CD8-positive, alpha-beta memory T cell (primary cell): ENCODE data around the gene GAL3ST2. TPM values are rescaled to one million over a fixed set of nuclear protein-coding genes. Genes with fewer than 3 reads are reported as not detected.
"Not testable (repeated sequence)": the region's sequence is repeated elsewhere in the genome, so short reads cannot be mapped to it uniquely, and the experiment has no call there.

Experiments
- CTCF ChIA-PET: fragments of 350-600 bp; sonication (Branson Sonifier 250); formaldehyde crosslinking; loops from one replicate; lab custom pipeline; 2021; ENCODE audit warnings: antibody characterized with exemption; lab: Charles Lee
- POLR2A ChIA-PET: fragments of 350-600 bp; sonication (Branson Sonifier 250); formaldehyde crosslinking; loops from one replicate; lab custom pipeline; 2021; ENCODE audit warnings: antibody characterized with exemption; lab: Charles Lee
- DNase-seq, 5 donors: peaks; one replicate each; pipeline versions ENCODE4 v3.0.0 to v3.0.0-alpha.2; 2020 to 2022; ENCODE audit warnings: mixed read lengths in 1 of 5
- H3K27ac ChIP-seq: one replicate; pipeline ENCODE4 v1.7.0; 2013; ENCODE audit warnings: low read depth, mild to moderate bottlenecking, low read length, moderate library complexity
- H3K27me3 ChIP-seq: 2 replicates; pipeline ENCODE4 v1.7.0; 2013; ENCODE audit warnings: low read length, mild to moderate bottlenecking; ENCODE audit not compliant: insufficient read depth, poor library complexity, severe bottlenecking
- H3K36me3 ChIP-seq: 2 replicates; pipeline ENCODE4 v1.7.0; 2013; ENCODE audit warnings: mild to moderate bottlenecking, low read length, moderate library complexity; ENCODE audit not compliant: insufficient read depth
- H3K4me1 ChIP-seq: 2 replicates; pipeline ENCODE4 v1.7.0; 2013; ENCODE audit warnings: mild to moderate bottlenecking, low read length, moderate library complexity; ENCODE audit not compliant: insufficient read depth
- H3K4me3 ChIP-seq: 2 replicates; pipeline ENCODE4 v1.7.0; 2013; ENCODE audit warnings: mild to moderate bottlenecking, low read length
- H3K9me3 ChIP-seq: 2 replicates; pipeline ENCODE4 v1.7.0; 2013; ENCODE audit warnings: mild to moderate bottlenecking, low read length
- H3K27ac Mint-ChIP-seq, 8 donors: one replicate each; pipeline ENCODE4 v1.8.0; 2020 to 2021; ENCODE audit warnings: mixed read lengths in 8 of 8, mild to moderate bottlenecking in 6 of 8, inconsistent platforms in 3 of 8, moderate library complexity in 3 of 8
- H3K27me3 Mint-ChIP-seq, 2 donors: one replicate each; pipeline ENCODE4 v1.8.0; 2020 to 2021; ENCODE audit warnings: mixed read lengths in 2 of 2, mild to moderate bottlenecking in 1 of 2, moderate library complexity in 1 of 2
- H3K36me3 Mint-ChIP-seq, 3 donors: one replicate each; pipeline ENCODE4 v1.8.0; 2020 to 2021; ENCODE audit warnings: mixed read lengths in 3 of 3, inconsistent platforms in 1 of 3, mild to moderate bottlenecking in 1 of 3
- H3K4me1 Mint-ChIP-seq, 3 donors: one replicate each; pipeline ENCODE4 v1.8.0; 2020 to 2021; ENCODE audit warnings: mixed read lengths in 3 of 3, inconsistent platforms in 1 of 3, mild to moderate bottlenecking in 1 of 3
- H3K4me3 Mint-ChIP-seq, 7 donors: one replicate each; pipeline ENCODE4 v1.8.0; 2020 to 2021; ENCODE audit warnings: mixed read lengths in 7 of 7, mild to moderate bottlenecking in 6 of 7, moderate library complexity in 4 of 7, inconsistent platforms in 2 of 7
- H3K9me3 Mint-ChIP-seq, 5 donors: one replicate each; pipeline ENCODE4 v1.8.0; 2020 to 2022; ENCODE audit warnings: mixed read lengths in 5 of 5, mild to moderate bottlenecking in 3 of 5, moderate library complexity in 2 of 5, inconsistent platforms in 1 of 5
- polyA plus RNA-seq: library from polyadenylated mRNA; unstranded; fragments of 300-500 nt; fragmentation: Illumina TruSeq; gene quantifications from one replicate; pipeline ENCODE4 v1.2.3, GENCODE V29; 2021
- total RNA-seq, 2 experiments: library from RNA; stranded (reverse); gene quantifications; one replicate each; pipeline ENCODE4 v1.2.3, GENCODE V29; 2021

Gene GAL3ST2
- total and polyA plus RNA-seq, 3 experiments from 2014 or later = 0.16 TPM; not detected in 2

DNA sequence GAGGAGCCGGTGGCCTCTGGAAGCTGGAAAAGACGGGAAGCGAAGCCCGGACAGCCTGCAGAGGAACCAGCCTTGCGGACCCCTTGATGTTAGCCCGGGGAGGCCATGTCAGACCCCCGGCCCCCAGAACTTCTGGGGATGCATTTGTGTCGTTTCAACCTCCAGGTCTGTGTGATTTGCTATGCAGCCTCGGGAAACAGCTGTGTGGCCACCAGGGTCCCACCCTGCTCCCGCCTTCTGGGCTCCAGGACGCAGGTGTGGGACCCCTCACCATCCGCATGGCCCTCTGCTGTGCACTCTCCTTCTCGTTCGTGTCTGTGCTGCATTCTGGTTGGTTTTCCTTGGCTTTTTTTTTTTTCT lies 45.6 kb downstream of the GAL3ST2 start:
- CTCF ChIA-PET = no interaction called here

DNA sequence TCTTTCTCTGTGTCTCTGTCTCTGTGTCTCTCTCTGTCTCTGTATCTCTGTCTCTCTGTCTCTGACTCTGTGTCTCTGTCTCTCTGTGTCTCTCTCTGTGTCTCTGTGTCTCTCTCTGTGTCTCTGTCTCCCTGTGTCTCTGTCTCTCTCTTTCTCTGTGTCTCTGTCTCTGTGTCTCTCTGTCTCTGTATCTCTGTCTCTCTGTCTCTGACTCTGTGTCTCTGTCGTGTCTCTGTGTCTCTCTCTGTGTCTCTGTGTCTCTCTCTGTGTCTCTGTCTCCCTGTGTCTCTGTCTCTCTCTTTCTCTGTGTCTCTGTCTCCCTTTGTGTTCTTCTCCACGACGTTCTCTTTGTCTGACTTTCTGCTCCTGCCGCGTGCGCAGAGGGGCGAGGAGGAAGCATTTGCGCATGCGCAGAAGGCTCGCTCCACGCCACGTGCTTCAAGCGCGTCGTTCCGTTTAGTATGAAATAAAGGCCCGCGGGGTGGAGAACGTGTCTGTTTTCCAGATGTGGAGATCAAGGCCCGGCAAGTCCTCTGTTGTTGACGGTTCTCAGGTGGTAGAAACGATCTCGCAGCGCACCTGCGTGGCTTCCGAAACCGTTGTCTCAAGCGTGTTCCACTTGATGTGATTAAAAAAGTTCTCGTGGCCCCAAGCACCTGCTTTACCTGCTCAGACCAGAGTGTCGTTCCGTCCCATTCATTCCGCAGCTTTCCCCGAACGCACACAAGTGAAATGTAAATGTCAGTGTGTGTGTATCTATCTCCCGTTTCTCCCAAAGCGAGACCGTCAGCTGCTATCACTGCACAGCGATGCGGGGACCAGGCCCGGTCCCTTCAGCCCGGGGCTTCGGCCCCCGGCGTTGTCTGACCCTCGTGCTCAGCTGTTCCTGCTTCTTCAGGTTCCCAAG lies 47.2 kb downstream of the GAL3ST2 start:
- H3K4me1 ChIP-seq, H3K27me3 ChIP-seq, CTCF ChIA-PET, H3K4me3 ChIP-seq, H3K4me3 Mint-ChIP-seq, H3K9me3 ChIP-seq, H3K36me3 Mint-ChIP-seq, DNase-seq, H3K27me3 Mint-ChIP-seq, H3K27ac ChIP-seq, H3K36me3 ChIP-seq: not testable (repeated sequence)
- H3K27ac Mint-ChIP-seq = peak overlapping the region in 4 of 8 donors; percentile 34 to 73 (median 58)
- POLR2A ChIA-PET = interaction anchor here (0.7 to 0.8 kb wide), 2 partner anchors 21 to 628 kb away, joined by 3 to 4 read pairs; no protein-coding TSS in a partner anchor
- peaks cover 9 to 26% (median 21%) of the 10 kb centered on the region in 5 donors for H3K9me3 Mint-ChIP-seq
- peaks cover 5 to 20% (median 18%) of the 10 kb centered on the region in 3 donors for H3K4me1 Mint-ChIP-seq

More for the DNA sequence above, 45.6 kb downstream of the GAL3ST2 start:
- H3K9me3 Mint-ChIP-seq = peaks cover 2 to 16% (median 12%) of the 10 kb centered on the region in 5 donors
- H3K4me1 ChIP-seq = peaks cover 5% of the 10 kb centered on the region
- peaks cover 10 to 24% (median 23%) of the 10 kb centered on the region in 3 donors for H3K4me1 Mint-ChIP-seq
- H3K36me3 ChIP-seq = no peaks in the 10 kb centered on the region
- no peaks in the 10 kb centered on the region for H3K27me3 ChIP-seq
- no peak overlapping the region for H3K4me3 ChIP-seq
- peaks cover 6 to 7% of the 10 kb centered on the region in 2 donors for H3K27me3 Mint-ChIP-seq
- peak overlapping the region in 2 of 8 donors; percentile 83 to 89 for H3K27ac Mint-ChIP-seq
- DNase-seq = no peak
- H3K9me3 ChIP-seq = no peaks in the 10 kb centered on the region
- peak overlapping the region in 1 of 7 donors; percentile 48 for H3K4me3 Mint-ChIP-seq
- peaks cover 0 to 3% (median 2%) of the 10 kb centered on the region in 3 donors for H3K36me3 Mint-ChIP-seq
- H3K27ac ChIP-seq = no peak overlapping the region
- POLR2A ChIA-PET = interaction anchor here (0.5 kb wide), 1 partner anchor 22 kb away, joined by 4 read pairs; no protein-coding TSS in a partner anchor

DNA sequence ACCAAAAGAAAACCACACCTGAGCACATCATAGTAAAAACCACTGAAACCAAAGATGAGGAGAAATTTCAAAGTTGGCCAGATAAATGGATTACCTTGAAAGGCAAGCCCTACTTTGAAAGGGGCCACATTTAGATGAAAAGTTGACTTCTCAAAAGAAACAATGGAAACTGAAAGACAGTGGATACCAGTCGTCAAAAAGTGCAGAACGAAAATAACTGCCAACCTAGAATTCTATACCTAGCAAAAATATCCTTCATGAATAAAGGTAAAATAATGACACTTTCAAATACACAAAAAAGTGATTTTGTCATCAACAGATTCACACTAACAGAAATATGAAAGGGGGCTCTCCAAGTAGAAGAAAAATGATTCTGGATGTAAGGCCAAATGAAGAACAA lies 50.8 kb downstream of the GAL3ST2 start:
- Histone ChIP-seq H3K36me3 (no peaks in the 10 kb centered on the region), H3K4me3 (no peak overlapping the region), H3K27ac (no peak overlapping the region), H3K27me3 (no peaks in the 10 kb centered on the region), H3K4me1 (no peaks in the 10 kb centered on the region), H3K9me3 (no peaks in the 10 kb centered on the region)
- Mint-ChIP-seq H3K9me3 (peaks cover 9 to 26% (median 21%) of the 10 kb centered on the region in 5 donors), H3K4me3 (no peak overlapping the region), H3K4me1 (peaks cover 2 to 12% (median 10%) of the 10 kb centered on the region in 3 donors), H3K36me3 (peaks cover 0 to 4% (median 2%) of the 10 kb centered on the region in 3 donors), H3K27ac (no peak overlapping the region), H3K27me3 (peaks cover 7% of the 10 kb centered on the region in 2 donors)
- no peak for DNase-seq
- CTCF ChIA-PET = no interaction called here
- POLR2A ChIA-PET = no interaction called here

DNA sequence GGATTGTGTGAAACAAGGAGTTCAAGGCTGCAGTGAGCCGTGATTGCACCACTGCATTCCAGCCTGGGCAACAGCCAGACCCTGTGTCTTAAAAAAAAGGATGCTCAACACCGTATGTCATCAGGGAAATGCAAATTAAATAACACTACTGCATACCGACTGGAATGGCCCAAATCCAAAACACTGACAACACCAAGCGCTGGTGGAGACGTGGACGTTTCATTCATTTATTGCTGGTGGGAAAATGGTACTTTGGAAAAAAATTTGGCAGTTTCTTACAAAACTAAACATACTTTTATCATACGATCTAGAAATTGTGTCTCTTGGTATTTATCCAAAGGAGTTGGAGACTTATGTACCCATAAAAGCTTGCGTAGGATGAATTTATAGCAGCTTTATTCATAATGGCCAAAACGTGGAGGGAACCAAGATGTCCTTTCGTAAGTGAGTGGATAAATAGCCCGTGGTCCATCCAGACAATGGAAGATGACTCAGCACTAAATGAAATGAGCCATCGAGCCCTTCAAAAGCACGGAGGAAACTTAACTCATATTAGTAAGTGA lies 56.6 kb downstream of the GAL3ST2 start:
- no peak for DNase-seq
- Mint-ChIP-seq H3K9me3 (peaks cover 0 to 2% (median under 1%) of the 10 kb centered on the region in 5 donors), H3K4me3 (no peak overlapping the region), H3K27me3 (peaks cover 0 to 4% of the 10 kb centered on the region in 2 donors), H3K4me1 (peaks cover 9 to 13% (median 9%) of the 10 kb centered on the region in 3 donors), H3K36me3 (no peaks in the 10 kb centered on the region), H3K27ac (peak overlapping the region in 1 of 8 donors; percentile 3)
- H3K4me1 ChIP-seq = no peaks in the 10 kb centered on the region
- POLR2A ChIA-PET = no interaction called here
- no peak overlapping the region for H3K27ac ChIP-seq
- CTCF ChIA-PET = interaction anchor here (2.1 kb wide), 1 partner anchor 11 kb away, joined by 7 read pairs; no protein-coding TSS in a partner anchor
- H3K9me3 ChIP-seq = no peaks in the 10 kb centered on the region
- no peaks in the 10 kb centered on the region for H3K27me3 ChIP-seq
- H3K4me3 ChIP-seq = no peak overlapping the region
- H3K36me3 ChIP-seq = no peaks in the 10 kb centered on the region

DNA sequence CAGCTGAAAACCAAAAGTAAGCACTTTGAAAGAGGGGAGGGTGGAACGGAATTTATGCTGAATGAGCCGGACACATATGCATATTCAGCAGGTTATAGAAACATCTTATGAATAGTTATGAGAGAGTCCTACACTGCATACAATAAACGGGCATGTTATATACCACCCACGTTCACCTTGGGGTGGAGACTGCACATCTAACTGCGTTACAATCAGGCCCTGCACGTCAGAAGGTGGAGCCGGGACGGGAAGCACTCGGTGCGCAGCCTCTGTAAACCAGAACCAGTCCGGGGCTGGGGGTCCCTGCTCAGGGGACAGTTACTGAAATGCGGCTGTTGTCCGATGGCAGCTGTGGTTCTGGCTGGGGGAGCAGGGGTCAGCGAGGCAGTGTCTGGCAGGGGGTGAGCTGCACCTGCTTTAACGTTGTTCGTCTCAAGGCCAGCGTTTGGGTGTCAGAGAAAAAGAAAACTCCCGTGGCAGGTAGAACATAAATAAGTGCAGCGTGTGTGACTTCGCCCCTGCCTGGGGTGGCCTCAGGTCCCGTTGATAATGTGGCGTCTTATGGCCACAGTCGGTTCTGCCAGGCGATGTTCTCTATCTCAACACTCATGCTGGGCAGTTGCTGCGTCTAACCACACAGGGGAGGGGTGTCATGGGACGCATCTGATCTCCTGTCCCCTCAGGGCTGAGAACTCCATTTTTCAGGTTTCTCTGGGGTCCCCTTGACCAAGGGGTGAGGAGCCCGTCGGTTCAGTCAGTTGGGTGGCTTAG lies 57.3 kb downstream of the GAL3ST2 start:
- not testable (repeated sequence) for H3K27me3 Mint-ChIP-seq, H3K4me3 Mint-ChIP-seq

DNA sequence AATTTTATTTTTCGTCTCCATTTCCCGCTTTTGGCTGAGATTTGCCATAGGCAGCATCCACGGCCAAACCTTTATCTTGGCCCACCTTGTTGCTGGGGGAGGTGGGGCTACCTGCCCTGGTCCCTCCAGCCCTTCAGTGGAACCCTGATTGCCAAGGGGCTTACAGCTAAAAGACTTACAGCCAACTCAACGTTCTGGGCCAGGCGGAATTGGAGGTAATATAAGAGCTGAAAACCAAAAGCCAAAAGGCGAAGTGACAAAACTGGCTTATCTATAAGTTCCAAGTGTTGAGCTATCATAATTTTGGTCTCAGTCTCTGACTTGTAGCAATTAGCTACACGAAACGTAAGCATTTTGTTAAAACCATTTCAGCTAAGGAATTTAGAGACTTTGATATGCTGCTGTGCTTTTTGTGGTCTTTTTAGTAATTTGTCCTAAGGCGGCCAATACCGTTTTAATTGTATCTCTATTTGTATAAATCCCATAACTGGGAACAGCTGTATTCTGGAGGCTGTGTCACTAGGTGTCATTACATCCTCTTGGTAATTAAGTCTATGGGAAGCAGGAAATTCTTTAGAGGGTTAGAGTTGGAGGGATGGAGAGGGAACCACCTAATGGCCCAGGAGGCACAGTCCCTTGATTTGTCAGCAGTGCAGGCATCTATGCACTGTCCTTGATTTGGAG lies 58.0 kb downstream of the GAL3ST2 start:
- H3K27me3 Mint-ChIP-seq = peaks cover 0 to 4% of the 10 kb centered on the region in 2 donors
- H3K4me3 Mint-ChIP-seq = no peak overlapping the region
- H3K4me1 Mint-ChIP-seq = peaks cover 12 to 17% (median 13%) of the 10 kb centered on the region in 3 donors
- no peak overlapping the region for H3K27ac ChIP-seq
- ChIA-PET CTCF (interaction anchor here (0.8 to 1.0 kb wide), 2 partner anchors 10 to 11 kb away, joined by 3 to 4 read pairs; no protein-coding TSS in a partner anchor), POLR2A (interaction anchor here (0.6 kb wide), 1 partner anchor 84 kb away, joined by 3 read pairs; no protein-coding TSS in a partner anchor)
- H3K4me1 ChIP-seq = no peaks in the 10 kb centered on the region
- H3K4me3 ChIP-seq = no peak overlapping the region
- no peaks in the 10 kb centered on the region for H3K36me3 ChIP-seq
- no peaks in the 10 kb centered on the region for H3K9me3 Mint-ChIP-seq
- H3K9me3 ChIP-seq = no peaks in the 10 kb centered on the region
- H3K27me3 ChIP-seq = no peaks in the 10 kb centered on the region
- H3K36me3 Mint-ChIP-seq = no peaks in the 10 kb centered on the region
- H3K27ac Mint-ChIP-seq = peak overlapping the region in 1 of 8 donors; percentile 15
- DNase-seq = no peak

More for the DNA sequence above, 57.3 kb downstream of the GAL3ST2 start:
- H3K36me3 ChIP-seq, POLR2A ChIA-PET, H3K27ac ChIP-seq, H3K9me3 Mint-ChIP-seq, H3K9me3 ChIP-seq, H3K4me3 ChIP-seq, H3K4me1 ChIP-seq, DNase-seq, H3K27ac Mint-ChIP-seq, H3K27me3 ChIP-seq, H3K36me3 Mint-ChIP-seq: not testable (repeated sequence)
- H3K4me1 Mint-ChIP-seq = peaks cover 12 to 17% (median 13%) of the 10 kb centered on the region in 3 donors
- CTCF ChIA-PET = interaction anchor here (1.0 to 2.1 kb wide), 2 partner anchors 11 to 12 kb away, joined by 4 to 7 read pairs; no protein-coding TSS in a partner anchor

DNA sequence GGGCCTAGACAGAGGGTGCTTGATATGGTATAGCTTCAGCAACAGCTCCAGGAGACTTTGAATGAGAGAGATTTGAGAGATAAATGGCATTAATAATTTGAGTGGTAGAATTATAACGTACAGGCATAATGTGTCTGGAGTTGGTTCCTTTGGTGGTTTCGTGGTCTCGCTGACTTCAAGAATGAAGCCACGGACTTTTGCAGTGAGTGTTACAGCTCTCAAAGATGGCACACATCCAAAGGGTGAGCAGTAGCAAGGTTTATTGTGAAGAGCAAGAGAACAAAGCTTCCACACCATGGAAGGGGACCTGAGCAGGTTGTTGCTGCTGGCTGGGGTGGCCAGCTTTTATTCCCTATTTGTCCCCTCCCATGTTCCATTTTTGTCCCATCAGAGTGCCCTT lies 59.0 kb downstream of the GAL3ST2 start:
- H3K27ac Mint-ChIP-seq = peak overlapping the region in 2 of 8 donors; percentile 1
- peaks cover 15 to 17% (median 16%) of the 10 kb centered on the region in 3 donors for H3K4me1 Mint-ChIP-seq
- CTCF ChIA-PET = no interaction called here
- no peak for DNase-seq
- no peaks in the 10 kb centered on the region for H3K9me3 Mint-ChIP-seq
- no peaks in the 10 kb centered on the region for H3K27me3 ChIP-seq
- no peaks in the 10 kb centered on the region for H3K9me3 ChIP-seq
- H3K27ac ChIP-seq = no peak overlapping the region
- peaks cover 0 to 4% of the 10 kb centered on the region in 2 donors for H3K27me3 Mint-ChIP-seq
- H3K4me3 ChIP-seq = no peak overlapping the region
- no peaks in the 10 kb centered on the region for H3K36me3 ChIP-seq
- no peak overlapping the region for H3K4me3 Mint-ChIP-seq
- no peaks in the 10 kb centered on the region for H3K36me3 Mint-ChIP-seq
- H3K4me1 ChIP-seq = no peaks in the 10 kb centered on the region
- POLR2A ChIA-PET = no interaction called here
